NCI-H82 (cell line): ENCODE measurements around the gene CLDN6.

ENCODE experiments used
- DNase-seq: peaks from one replicate; lab custom pipeline; 2025; lab: John Stamatoyannopoulos, UW

Gene CLDN6

GRCh38 chr16:2970563-2970962, 47.4 kb downstream of the CLDN6 start:
- DNase-seq = peak; percentile 64

GRCh38 chr16:2969545-2970521, 48.1 kb downstream of the CLDN6 start:
- DNase-seq = peak; percentile 89

GRCh38 chr16:2968738-2969544, 49.0 kb downstream of the CLDN6 start, which contains the start of gene PAQR4:
Gene PAQR4 (plus strand): TSS chr16:2969348. CDS start chr16:2969675, 327 bp downstream.
- DNase-seq = peak; percentile 96

- peak; percentile 82 for DNase-seq
Observed at GRCh38 chr16:2968368-2968737, 49.6 kb downstream of the CLDN6 start.

GRCh38 chr16:2967721-2968161, 50.2 kb downstream of the CLDN6 start:
- DNase-seq = no peak

- DNase-seq = no peak
Observed at GRCh38 chr16:2967211-2967631, 50.8 kb downstream of the CLDN6 start.

- no peak for DNase-seq
Observed at GRCh38 chr16:2966808-2967191, 51.2 kb downstream of the CLDN6 start.

- DNase-seq = no peak
Observed at GRCh38 chr16:2966043-2966807, 51.8 kb downstream of the CLDN6 start.
